GM19438 (cell line): Measurements from ENCODE around the gene GRIFIN.
A peak's percentile ranks its signal among the peaks of the same experiment; 100 is the strongest.

ENCODE experiments used
- ATAC-seq: cut with Tn5 transposase; IDR thresholded peaks from one replicate; pipeline ENCODE4 v1.9.1; 2021; ENCODE audit warnings: low read depth; ENCODE audit not compliant: unreplicated experiment

GRIFIN gene, protein sequence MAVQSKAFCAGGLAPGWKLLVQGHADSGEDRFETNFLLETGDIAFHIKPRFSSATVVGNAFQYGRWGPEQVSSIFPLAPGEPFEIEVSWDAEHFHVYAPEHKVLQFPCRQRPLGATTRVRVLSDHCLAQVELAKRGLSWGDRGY

DNA sequence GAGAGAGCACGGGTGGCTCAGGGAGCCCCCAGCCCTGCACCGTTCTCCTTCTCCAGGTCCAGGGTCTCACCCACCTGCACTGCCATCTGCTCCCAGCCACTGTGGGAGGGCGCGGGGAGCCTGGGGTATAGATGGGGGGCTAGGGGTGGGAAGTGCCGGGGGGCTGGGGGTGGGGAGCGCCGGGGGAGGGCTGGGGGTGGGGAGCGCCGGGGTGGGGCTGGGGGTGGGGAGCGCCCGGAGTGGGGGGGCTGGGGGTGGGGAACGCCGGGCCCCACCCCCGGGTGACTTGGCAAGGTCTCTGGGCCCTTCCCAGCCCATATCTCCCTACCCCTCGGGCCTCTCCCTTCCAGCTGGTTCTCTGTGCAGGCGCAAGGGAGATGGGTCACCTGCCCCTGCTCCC, at the start of gene GRIFIN:
TSS of gene GRIFIN (minus strand) at position 101 of the 400 bp plus-strand sequence. CDS start at position 86, 15 bp downstream.
- ATAC-seq: no peak

GRCh38 chr7:2524808-2525657, 48.8 kb upstream of the GRIFIN start:
- ATAC-seq: no peak

DNA sequence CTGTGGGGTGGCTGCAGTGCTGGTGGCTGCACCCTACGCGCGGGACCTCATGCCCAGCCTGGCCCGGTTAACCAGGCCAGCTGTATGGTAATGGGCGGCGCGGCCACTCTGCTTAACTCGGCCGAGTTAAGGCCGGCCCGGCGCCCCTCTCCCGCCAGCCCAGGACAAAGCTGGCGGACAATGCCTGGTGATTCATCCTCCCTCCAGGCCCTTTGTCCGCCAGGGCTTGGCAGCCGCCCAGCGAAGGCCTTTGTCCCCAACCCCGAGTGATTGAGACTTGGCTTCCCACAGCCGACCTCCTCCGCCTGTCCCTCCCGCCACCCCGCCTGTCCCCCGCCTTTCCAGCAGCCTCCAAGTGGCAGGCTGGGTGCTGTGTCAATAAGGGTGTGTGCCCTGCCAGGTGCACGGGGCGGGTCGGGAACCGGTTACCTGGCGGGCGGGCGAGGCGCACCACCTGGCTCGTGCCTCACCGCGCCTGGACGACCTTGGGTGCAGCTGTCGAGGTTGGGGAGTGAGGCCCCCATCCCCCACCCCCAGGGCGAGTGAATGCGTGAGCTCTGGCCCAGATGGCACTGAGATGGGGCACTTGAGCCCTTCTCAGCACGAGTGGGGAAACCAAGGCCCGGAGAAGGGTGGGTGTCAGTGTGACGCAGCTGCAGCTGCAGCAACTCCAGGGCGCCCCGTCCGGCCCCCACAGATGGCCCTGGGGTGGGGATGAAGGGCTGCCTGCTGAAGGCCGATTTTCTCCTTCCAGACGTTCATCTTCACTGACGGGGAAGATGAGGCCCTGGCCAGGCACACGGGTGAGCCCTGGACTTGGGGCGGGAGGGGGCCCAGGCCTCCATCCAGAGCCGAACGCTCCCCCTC, 48.0 kb upstream of the GRIFIN start:
- ATAC-seq: no peak

DNA sequence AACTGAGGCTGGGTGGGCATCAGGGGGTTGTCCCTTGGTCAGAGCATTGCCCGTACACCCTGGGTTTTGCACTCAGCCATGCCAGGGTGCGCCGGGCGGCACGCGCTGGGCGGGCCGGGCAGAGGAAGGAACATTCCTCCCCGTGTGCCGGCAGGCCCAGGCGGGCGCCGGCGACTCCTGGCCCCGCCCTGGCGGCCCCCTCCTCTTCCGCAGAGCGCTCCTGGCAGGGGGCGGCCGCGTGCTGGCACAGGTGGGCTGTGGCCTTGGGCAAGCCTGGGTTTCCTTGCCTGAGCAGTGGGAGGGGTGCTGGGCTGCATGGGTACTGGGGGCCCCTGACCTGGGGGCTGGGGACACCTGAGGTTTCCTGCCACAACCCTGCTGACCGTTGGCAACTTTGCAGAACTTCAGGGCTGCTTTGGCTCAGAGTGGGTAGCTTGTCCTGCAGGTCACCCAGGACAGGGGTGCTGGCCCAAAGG, 47.3 kb upstream of the GRIFIN start:
- ATAC-seq: no peak

DNA sequence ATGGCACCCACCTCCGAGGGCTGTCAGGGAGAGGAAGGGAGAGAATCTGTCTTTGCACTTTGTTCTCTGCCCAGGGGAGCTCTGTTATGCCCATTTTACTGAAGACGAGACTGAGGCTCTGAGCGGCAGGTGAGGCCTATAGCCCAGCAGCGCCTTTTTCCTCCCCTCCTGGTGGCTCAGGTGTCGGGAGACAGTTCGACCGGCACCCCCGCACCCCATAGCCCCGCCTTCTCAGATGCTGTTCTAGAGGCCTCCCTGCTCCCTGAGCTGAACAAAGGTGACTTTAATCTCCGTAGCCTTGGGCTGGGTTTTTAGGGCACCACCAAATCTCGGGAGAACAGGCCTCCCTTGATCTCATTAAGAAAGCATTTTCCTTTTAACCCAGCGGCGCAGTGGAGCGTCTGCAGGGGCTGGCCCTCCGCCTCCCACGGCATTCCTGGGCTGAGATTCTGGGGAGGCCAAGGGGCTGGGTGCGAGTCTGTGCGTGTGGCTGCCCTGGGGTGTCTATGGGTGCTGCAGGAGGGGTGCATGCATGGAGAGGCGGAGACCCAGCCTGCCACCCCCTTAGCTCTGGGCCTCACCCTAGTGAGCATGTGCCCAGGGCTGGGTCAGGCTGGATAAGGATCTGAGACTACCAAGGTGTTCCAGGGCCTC, 46.7 kb upstream of the GRIFIN start:
- ATAC-seq: no peak

GRCh38 chr7:2521952-2522591, 45.9 kb upstream of the GRIFIN start:
- ATAC-seq: no peak

GRCh38 chr7:2521341-2521745, 45.1 kb upstream of the GRIFIN start:
- no peak for ATAC-seq

DNA sequence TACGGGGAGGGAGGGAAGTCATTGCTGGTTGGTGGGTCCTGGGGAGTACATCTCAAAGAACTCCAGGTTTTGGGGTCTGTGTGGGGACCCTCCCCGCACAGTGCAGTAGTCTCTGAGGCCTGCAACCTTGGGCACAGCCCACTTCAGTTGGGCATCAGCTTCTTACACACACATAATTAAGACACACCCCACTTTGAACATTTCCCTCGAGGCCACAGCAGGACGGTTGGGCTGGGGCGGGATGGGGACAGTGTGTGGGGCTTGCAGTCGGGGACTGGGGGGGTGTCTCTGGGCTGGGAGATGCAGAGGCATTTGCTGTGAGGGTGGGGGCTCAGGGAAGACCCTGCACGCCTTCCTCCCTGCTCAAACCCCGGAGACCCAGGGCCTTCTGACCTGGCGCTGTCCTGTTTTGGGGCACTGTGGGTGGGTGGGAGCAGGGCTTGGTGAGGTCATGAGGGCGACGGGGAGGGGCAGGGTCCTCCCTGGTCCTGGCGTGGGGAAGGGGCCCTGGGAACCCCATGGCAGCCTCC, 44.6 kb upstream of the GRIFIN start:
- no peak for ATAC-seq

DNA sequence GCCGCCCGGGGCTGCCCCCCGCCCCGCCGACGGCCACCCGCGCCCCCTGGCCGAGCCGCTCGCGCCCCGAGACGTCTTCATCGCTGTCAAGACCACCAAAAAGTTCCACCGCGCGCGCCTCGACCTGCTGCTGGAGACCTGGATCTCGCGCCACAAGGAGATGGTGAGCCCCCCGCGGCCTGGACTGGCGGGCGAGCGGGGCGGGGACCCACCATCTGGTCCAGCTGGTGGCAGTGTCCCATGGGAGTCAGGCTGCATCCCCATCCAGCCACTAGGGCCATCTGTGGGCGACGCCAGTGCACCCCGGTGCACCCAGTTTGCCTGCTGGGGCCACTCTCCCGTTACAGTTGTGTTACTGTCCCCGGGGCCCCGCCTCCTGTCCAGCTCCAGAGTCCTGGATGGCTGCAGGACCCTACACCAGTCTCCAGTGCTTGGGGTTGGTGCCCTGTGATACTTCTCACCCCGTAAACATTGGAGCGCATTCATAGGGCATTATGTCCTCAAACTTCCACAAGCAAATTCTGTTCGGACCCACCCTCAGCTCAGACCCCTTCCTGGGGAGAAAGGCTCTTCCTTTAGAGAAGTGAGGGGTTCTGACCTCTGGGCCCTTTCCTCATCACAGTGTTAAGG, 44.0 kb upstream of the GRIFIN start:
- no peak for ATAC-seq

DNA sequence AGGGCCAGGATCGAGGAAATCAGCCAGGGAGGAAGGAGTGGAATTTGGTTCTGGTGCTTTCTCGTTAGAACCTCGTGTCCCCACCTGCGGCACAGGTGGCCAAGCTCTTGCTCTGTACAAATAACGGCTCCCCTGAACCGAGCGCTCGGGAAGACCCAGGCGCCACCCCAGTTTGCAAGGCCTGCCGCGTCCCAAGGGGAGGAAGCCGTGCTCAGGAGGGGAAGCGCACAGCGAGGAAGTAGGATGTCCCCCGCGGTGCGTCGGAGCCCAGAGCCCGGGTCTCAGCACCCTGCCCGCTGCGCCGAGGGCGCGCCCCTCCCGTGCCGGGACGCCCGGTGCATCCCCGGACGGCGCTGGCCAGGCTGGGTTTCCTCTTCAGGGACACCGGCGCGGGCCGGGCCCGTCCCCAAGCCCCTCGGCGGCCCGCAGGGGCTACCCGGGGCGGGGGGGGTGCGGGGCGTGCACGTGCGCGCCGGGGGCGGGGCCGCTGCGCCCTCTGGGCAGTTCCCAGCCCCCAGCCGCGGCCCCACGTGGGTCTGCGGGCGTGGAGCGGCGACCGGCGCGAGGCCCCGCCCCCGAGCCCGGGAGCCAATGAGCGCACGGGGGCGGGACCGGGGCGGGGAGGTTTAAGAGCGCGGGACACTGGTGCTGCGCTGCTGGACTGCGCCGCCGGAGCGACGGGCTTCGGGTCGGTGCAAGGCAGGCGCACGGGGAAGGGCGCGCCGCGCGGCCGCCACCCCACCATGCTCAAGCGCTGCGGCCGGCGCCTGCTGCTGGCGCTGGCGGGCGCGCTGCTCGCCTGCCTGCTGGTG, 43.1 kb upstream of the GRIFIN start, which contains the start of gene LFNG:
TSS of gene LFNG (plus strand) at position 656 of the 812 bp plus-strand sequence. CDS start at position 744, 88 bp downstream.
- ATAC-seq: peak; percentile 81

GRCh38 chr7:2518737-2519118, 42.5 kb upstream of the GRIFIN start:
- peak; percentile 4 for ATAC-seq

DNA sequence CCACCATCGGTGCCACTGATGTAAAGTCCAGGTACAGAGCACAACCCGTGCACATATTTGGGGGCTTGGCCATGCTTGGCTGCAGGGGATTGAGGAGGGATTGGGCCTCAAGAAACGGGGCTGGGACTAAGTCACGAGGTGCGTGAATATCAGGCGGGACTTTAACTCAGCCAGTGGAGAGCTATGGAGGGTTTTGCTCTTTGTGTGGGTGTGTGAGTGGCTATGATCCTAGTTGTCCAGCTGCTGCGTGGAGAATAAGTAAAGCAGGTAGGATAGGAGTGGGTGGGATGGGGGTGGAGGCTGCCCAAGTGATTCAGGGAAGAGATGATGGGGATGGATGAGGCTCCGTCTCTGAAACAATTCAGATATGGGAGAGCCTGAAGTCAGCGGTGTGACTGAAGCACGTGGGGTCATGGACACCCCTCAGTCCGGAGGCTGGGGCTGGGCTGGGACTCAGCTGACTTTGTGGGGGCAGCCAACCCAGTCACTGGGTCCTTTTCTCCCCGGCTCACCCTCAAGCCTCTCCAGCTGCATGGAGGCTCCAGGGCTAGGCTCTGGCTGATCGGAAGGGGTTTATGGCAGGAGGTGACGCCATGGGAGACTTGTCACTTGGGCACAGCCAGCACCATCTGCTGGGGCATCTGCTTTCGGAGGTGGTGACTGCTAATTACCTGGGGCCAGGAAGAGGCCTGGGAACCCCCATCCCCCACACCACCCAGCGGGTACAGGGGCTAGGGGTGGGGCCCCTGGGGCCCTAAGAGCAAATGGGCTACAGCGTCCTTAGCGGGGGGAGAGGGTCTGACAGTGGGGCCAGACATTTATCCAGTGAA, 41.7 kb upstream of the GRIFIN start:
- ATAC-seq: no peak

- ATAC-seq: no peak
Observed at GRCh38 chr7:2517026-2517425, 40.8 kb upstream of the GRIFIN start.

DNA sequence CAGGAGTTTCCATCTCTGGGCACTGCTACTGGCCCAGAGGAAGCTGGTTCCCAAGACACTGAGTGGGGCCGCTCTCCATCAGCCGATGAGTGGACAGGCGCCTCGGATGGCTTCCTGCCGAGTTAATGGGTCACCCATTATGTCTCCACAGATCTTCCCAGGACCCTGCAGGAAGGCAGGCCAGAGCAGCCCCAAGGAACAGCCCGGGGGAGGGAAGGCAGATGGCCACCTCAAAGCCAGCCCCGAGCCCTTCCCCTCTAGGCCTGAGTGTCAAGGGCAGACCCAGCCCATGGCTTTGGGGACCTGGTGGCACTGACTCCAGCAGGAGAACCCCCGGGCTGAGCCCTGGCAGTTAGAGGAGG, 40.0 kb upstream of the GRIFIN start:
- no peak for ATAC-seq

DNA sequence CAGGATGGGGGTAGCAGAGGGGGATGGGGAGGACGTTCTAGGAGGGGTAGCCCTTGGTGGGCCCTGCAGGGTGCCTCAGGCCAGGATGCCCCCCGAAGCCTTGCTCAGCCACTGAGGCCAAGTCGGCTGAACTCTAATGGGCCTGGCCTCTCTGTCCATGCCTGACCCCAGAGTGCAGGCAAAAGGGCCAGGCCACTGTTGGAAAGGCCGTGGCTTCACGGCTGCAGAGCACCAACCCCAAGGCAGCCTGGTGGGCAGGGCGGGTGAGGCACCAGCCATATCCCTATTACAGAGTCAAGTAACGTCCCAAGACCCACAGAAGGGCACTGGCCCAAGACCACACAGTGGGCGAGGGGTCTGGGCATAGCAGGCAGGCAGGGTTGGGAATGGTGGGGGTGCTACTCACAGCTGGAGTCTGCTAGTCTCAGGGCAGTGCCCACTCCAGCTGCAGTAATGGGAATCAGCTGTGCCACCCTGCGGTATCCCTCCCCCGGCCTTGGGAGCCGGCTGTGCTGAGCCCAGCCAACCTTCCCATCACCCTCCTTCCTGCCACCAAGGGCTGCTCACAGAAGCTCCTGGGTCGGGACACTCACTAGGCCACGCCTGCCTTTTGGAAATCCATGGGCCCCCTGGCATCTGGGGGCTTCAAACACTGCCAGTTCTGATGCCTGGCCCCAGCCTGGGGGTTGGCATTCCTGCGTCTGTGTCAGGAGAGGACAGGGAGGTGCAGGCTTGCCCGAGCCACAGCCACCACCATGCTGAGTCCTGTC, 39.4 kb upstream of the GRIFIN start:
- ATAC-seq: no peak

- no peak for ATAC-seq
Observed at GRCh38 chr7:2514473-2515423, 38.5 kb upstream of the GRIFIN start.
